Jurkat, Clone E6-1 (cell line): ENCODE results near the gene ARID5A.

Experiments used
- DNase-seq: peaks from one replicate; pipeline ENCODE4 v3.0.0-alpha.2; 2011; ENCODE audit warnings: low read depth, low spot score
- H3K4me3 ChIP-seq: 2 replicates; pipeline ENCODE4 v1.5.1; 2011; ENCODE audit warnings: mild to moderate bottlenecking, low read length, control low read depth, moderate library complexity

ARID5A gene

DNA sequence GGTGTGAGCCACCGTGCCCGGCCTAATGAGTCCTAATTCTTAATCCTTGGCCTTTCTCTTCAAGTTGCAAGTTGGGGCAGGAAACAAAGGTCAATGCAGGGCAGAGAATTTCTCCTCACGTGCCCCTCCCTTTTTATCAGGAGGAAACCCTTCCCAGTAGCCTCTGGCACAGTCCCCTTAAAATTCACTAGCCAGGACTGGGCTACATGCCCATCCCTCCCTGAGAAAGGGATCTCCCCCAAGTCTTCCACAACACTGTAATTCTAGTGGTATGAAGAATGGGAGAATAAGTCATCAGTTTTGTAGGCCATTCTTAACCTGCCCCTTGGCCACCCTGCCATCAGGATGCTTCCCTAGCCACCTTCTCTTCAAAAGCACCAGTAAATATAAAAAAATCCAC is 42.2 kb downstream of the ARID5A start:
- DNase-seq = no peak
- H3K4me3 ChIP-seq = no peak overlapping the region

- no peak for DNase-seq
- H3K4me3 ChIP-seq = no peak overlapping the region
Measured at GRCh38 chr2:96579422-96579821, 42.9 kb downstream of the ARID5A start.

GRCh38 chr2:96580771-96581170 is 44.2 kb downstream of the ARID5A start:
- H3K4me3 ChIP-seq = no peak overlapping the region
- DNase-seq = no peak

GRCh38 chr2:96584017-96584416 is 47.5 kb downstream of the ARID5A start:
- no peak overlapping the region for H3K4me3 ChIP-seq
- DNase-seq = no peak

GRCh38 chr2:96587843-96588242 is 51.3 kb downstream of the ARID5A start:
- DNase-seq = no peak
- no peak overlapping the region for H3K4me3 ChIP-seq

- no peak for DNase-seq
- no peak overlapping the region for H3K4me3 ChIP-seq
Measured at GRCh38 chr2:96591054-96591453, 54.5 kb downstream of the ARID5A start.

GRCh38 chr2:96591494-96591893 is 54.9 kb downstream of the ARID5A start:
- no peak overlapping the region for H3K4me3 ChIP-seq
- DNase-seq = no peak

DNA sequence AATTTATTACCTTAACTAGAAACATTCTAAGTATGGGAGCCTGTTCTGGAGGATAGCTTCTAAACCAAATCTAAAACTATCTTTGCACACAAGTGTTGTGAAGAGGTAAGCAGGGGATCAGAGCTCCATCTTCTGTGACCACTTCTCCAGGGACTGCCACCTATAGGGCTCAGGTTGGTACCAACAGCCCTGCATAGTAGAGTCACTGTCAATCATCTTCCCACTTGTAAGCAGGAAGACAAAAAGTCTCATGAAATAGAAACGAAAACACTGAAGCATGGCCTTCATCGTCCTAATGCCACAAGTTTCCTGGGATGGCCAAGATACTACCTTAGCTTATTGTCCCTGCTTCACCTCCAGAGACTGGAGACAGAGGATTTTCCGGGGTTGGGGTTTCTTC is 57.7 kb downstream of the ARID5A start:
- H3K4me3 ChIP-seq = no peak overlapping the region
- DNase-seq = no peak

GRCh38 chr2:96594691-96595152 is 58.2 kb downstream of the ARID5A start:
- DNase-seq = peak; percentile 82
- H3K4me3 ChIP-seq = no peak overlapping the region

- no peak overlapping the region for H3K4me3 ChIP-seq
- DNase-seq = no peak
Measured at GRCh38 chr2:96596596-96596995, 60.0 kb downstream of the ARID5A start.

DNA sequence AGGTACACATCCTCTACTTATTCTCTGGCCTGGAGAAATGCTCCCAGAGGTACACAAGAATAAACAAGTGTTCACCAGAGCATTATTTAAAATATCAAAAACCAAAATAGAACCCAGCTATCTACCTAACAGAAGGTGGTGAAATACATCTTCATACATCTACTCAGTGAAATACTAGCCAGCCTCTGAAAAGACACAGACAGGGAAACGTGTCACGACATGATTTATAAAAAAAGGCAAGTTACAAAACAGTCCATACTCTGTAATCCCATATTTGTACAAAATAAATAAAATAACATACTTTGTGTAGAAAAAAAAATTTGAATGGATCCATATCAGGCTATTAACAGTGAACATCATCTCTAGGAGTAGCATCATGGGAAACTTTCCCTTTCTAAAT is 63.4 kb downstream of the ARID5A start:
- H3K4me3 ChIP-seq = no peak overlapping the region
- no peak for DNase-seq

DNA sequence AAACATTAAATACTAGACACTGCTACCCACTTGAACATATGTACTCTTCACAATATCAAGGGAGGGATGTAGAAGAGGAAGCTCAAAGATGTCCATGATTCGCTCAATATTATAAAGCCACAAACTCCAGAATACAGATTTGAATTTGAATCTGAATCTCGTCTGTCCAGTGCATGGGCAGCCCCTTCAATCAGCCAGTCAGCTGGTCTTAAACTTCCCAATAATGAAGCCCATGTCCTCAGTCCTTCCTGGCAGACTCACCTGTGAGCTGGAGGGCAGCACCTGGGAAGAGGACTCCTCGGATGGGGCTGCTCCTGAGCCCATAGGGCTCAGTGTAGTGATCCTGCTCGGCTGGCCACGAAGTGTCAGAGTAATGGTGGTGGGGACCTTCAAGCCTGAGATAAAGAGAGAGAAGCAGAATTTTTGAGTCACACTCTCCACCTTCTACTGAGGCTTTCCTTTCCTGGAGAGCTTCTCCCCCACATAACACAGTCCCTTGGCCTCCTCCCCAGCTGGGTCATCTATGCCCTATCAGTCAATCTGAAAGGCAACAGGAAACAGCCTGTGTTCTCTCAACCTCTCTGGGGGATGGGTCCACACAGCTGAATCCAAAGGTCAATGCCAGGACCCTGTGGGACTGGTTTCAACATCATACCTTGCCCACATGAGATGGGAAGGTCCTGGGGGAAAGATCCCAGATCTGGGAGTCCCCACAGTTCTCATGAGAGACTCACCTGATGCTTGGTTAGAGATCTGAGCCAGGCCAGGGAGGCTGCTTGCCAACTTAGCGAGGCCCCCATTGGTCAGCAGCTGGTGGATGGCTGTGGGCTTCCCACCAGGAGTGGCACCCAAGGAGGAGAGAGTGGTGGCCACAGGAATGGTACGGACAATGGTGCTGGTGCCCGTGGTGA is 65.1 kb downstream of the ARID5A start:
- no peak overlapping the region for H3K4me3 ChIP-seq
- no peak for DNase-seq
